GM23338 (cell line): ENCODE measurements around the gene PTPRZ1. TPM values are rescaled to one million over a fixed set of nuclear protein-coding genes. Genes with fewer than 3 reads are reported as not detected.

ENCODE experiments used
- ATAC-seq: fragments of 200-7000 bp; cut with Tn5 transposase; 3 replicates; pipeline ENCODE4 v1.9.1; 2020
- DNase-seq: peaks from one replicate; pipeline ENCODE4 v3.0.0-alpha.2; 2015; ENCODE audit warnings: low spot score
- H2AFZ ChIP-seq: fragments of 200-600 bp; sonication (generic); 2 replicates; pipeline ENCODE4 v1.8.0; 2016; ENCODE audit warnings: antibody characterized with exemption, mild to moderate bottlenecking, moderate library complexity
- H3F3A ChIP-seq: fragments of 200-600 bp; sonication (generic); replicated peaks from 2 replicates; pipeline ENCODE4 v1.8.0; 2017; ENCODE audit warnings: antibody characterized with exemption, mixed run types, low read depth
- H3K27ac ChIP-seq: fragments of 200-600 bp; sonication (generic); 2 replicates; pipeline ENCODE4 v1.6.1; 2016; ENCODE audit warnings: low read depth
- H3K27me3 ChIP-seq: fragments of 200-600 bp; sonication (generic); 2 replicates; pipeline ENCODE4 v1.8.0; 2016; ENCODE audit warnings: mild to moderate bottlenecking, mixed run types, moderate library complexity; ENCODE audit not compliant: insufficient read depth
- H3K36me3 ChIP-seq: fragments of 200-600 bp; sonication (generic); 2 replicates; pipeline ENCODE4 v1.8.0; 2016; ENCODE audit warnings: mild to moderate bottlenecking; ENCODE audit not compliant: insufficient read depth
- H3K4me1 ChIP-seq: fragments of 200-600 bp; sonication (generic); 2 replicates; pipeline ENCODE4 v1.8.0; 2016; ENCODE audit warnings: mild to moderate bottlenecking, moderate library complexity; ENCODE audit not compliant: insufficient read depth
- H3K4me2 ChIP-seq: fragments of 200-600 bp; sonication (generic); 2 replicates; pipeline ENCODE4 v1.7.1; 2017; ENCODE audit warnings: mixed run types
- H3K4me3 ChIP-seq: fragments of 200-600 bp; sonication (generic); 2 replicates; pipeline ENCODE4 v1.6.1; 2016; ENCODE audit warnings: mixed run types
- H3K79me2 ChIP-seq: fragments of 200-600 bp; sonication (generic); replicated peaks from 2 replicates; pipeline ENCODE4 v1.8.0; 2017; ENCODE audit warnings: mild to moderate bottlenecking; ENCODE audit not compliant: insufficient read depth
- H3K9me2 ChIP-seq: fragments of 200-600 bp; sonication (generic); 2 replicates; pipeline ENCODE4 v1.8.0; 2017; ENCODE audit not compliant: insufficient read depth
- H4K20me1 ChIP-seq: fragments of 200-600 bp; sonication (generic); replicated peaks from 2 replicates; pipeline ENCODE4 v1.8.0; 2017; ENCODE audit warnings: mild to moderate bottlenecking; ENCODE audit not compliant: insufficient read depth
- H3K27ac Mint-ChIP-seq: 2 replicates; pipeline ENCODE4 v1.8.0; 2020; ENCODE audit warnings: inconsistent platforms, mild to moderate bottlenecking, moderate library complexity, mixed read lengths
- H3K27me3 Mint-ChIP-seq: 3 replicates; pipeline ENCODE4 v1.8.0; 2022; ENCODE audit warnings: low read depth, mild to moderate bottlenecking, moderate library complexity, mixed read lengths, inconsistent platforms; ENCODE audit not compliant: insufficient read depth, poor library complexity
- H3K36me3 Mint-ChIP-seq: 3 replicates; pipeline ENCODE4 v1.8.0; 2021; ENCODE audit warnings: low read depth, mild to moderate bottlenecking, inconsistent platforms, moderate library complexity, mixed read lengths
- H3K4me1 Mint-ChIP-seq: 3 replicates; pipeline ENCODE4 v1.8.0; 2020; ENCODE audit warnings: mild to moderate bottlenecking, inconsistent platforms, mixed read lengths
- H3K4me3 Mint-ChIP-seq: 3 replicates; pipeline ENCODE4 v1.8.0; 2021; ENCODE audit warnings: moderate library complexity, mild to moderate bottlenecking, inconsistent platforms, mixed read lengths
- H3K9me3 Mint-ChIP-seq: 3 replicates; pipeline ENCODE4 v1.8.0; 2020; ENCODE audit warnings: moderate library complexity, mild to moderate bottlenecking, inconsistent platforms, mixed read lengths
- CREB1 ChIP-seq: fragments of 250-450 bp; sonication (Bioruptor Pico); IDR thresholded peaks from 2 replicates; pipeline ENCODE4 v1.5.0; 2020; ENCODE audit warnings: low read depth, mild to moderate bottlenecking, moderate library complexity
- EZH2 ChIP-seq: fragments of 200-600 bp; sonication (generic); IDR thresholded peaks from one replicate; pipeline ENCODE4 v1.8.0; 2017; ENCODE audit warnings: antibody characterized with exemption, mild to moderate bottlenecking, low read depth; ENCODE audit not compliant: unreplicated experiment
- EZH2phosphoT487 ChIP-seq: fragments of 200-600 bp; sonication (generic); IDR thresholded peaks from one replicate; pipeline ENCODE4 v1.8.1; 2018; ENCODE audit warnings: antibody characterized with exemption; ENCODE audit not compliant: unreplicated experiment
- JUNB ChIP-seq: IDR thresholded peaks from one replicate; pipeline ENCODE4 v1.6.1; 2016; ENCODE audit warnings: antibody characterized with exemption; ENCODE audit not compliant: unreplicated experiment
- NANOG ChIP-seq: IDR thresholded peaks from 2 replicates; pipeline ENCODE4 v1.6.1; 2016; ENCODE audit warnings: antibody characterized with exemption, borderline replicate concordance
- STAT1 ChIP-seq: IDR thresholded peaks from one replicate; pipeline ENCODE4 v1.6.1; 2016; ENCODE audit warnings: antibody characterized with exemption; ENCODE audit not compliant: unreplicated experiment
- ZNF114 ChIP-seq: fragments of 250-450 bp; sonication (Bioruptor Pico); IDR thresholded peaks from 2 replicates; pipeline ENCODE4 v1.5.0; 2020; ENCODE audit warnings: mild to moderate bottlenecking, moderate library complexity
- ZNF331 ChIP-seq: fragments of 250-450 bp; sonication (Bioruptor Pico); IDR thresholded peaks from 2 replicates; pipeline ENCODE4 v1.5.0; 2020; ENCODE audit warnings: low read depth, mild to moderate bottlenecking, moderate library complexity
- polyA plus RNA-seq: library from polyadenylated mRNA; unstranded; fragments of >200 nt; fragmentation: Nextera tagmentation; extraction: Ambion mirVana; gene quantifications from 2 replicates; pipeline ENCODE4 v1.2.1, GENCODE V29; 2016
- total RNA-seq: library from RNA; depleted of rRNA; stranded (reverse); fragments of >200 nt; shearing (Covaris generic); gene quantifications from 2 replicates; pipeline ENCODE4 v1.2.3, GENCODE V29; 2014
- TF ChIP-seq, protein P1 (sequence below), 2 experiments: fragments of 200-600 bp in 1 of 2; sonication (generic) in 1 of 2; conservative IDR thresholded peaks; 2 replicates each; pipeline versions ENCODE4 v1.5.1 to v1.6.1; 2016 to 2017; ENCODE audit warnings: antibody characterized with exemption in 2 of 2, low read depth in 2 of 2, mild to moderate bottlenecking in 2 of 2, moderate library complexity in 1 of 2
- TF ChIP-seq, protein P2 (sequence below): IDR thresholded peaks from 2 replicates; pipeline ENCODE4 v1.6.1; 2016; ENCODE audit warnings: antibody characterized with exemption
- TF ChIP-seq, protein P3 (sequence below): IDR thresholded peaks from one replicate; pipeline ENCODE4 v1.6.1; 2018; ENCODE audit warnings: antibody characterized with exemption; ENCODE audit not compliant: unreplicated experiment
- TF ChIP-seq, protein P4 (sequence below): fragments of 250-450 bp; sonication (Bioruptor Pico); IDR thresholded peaks from 2 replicates; pipeline ENCODE4 v1.5.0; 2020; ENCODE audit warnings: mild to moderate bottlenecking, moderate library complexity

PTPRZ1 gene
- total and polyA plus RNA-seq, 2 experiments from 2014 or later, result 160 to 230 TPM

DNA sequence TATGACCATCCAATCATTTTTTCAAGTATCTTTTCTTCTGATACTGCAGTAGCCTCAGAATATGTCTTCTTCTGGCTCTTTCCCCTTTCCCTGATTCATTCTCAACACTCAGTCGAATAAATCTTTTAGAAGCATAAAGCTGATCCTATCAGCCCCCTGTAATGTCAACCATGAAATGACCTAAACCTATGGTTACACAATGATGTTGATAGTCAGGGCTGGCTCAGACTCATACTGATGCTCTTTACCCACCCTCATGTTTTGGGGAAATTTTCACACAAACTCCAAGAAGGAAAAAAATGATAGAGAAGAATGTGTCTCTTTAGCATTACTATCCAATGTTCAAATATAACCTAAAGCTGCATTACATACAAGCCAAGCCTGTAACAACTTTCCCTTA lies 195.1 kb downstream of the PTPRZ1 start (continued):
- TF ChIP-seq ZNF114 (CRISPR knock-in tag), result no peak
- TF ChIP-seq EZH2, result no peak
- no peak for TF ChIP-seq JUNB
- TF ChIP-seq, protein P1, sequence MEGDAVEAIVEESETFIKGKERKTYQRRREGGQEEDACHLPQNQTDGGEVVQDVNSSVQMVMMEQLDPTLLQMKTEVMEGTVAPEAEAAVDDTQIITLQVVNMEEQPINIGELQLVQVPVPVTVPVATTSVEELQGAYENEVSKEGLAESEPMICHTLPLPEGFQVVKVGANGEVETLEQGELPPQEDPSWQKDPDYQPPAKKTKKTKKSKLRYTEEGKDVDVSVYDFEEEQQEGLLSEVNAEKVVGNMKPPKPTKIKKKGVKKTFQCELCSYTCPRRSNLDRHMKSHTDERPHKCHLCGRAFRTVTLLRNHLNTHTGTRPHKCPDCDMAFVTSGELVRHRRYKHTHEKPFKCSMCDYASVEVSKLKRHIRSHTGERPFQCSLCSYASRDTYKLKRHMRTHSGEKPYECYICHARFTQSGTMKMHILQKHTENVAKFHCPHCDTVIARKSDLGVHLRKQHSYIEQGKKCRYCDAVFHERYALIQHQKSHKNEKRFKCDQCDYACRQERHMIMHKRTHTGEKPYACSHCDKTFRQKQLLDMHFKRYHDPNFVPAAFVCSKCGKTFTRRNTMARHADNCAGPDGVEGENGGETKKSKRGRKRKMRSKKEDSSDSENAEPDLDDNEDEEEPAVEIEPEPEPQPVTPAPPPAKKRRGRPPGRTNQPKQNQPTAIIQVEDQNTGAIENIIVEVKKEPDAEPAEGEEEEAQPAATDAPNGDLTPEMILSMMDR (conservative IDR thresholded peaks at IDR 0.05; ENCODE audit: low read depth in 2 of 2), result no peak
- TF ChIP-seq NANOG, result no peak
- TF ChIP-seq ZNF331, result no peak
- TF ChIP-seq EZH2phosphoT487, result no peak
- no peak for TF ChIP-seq STAT1
- TF ChIP-seq, protein P2, sequence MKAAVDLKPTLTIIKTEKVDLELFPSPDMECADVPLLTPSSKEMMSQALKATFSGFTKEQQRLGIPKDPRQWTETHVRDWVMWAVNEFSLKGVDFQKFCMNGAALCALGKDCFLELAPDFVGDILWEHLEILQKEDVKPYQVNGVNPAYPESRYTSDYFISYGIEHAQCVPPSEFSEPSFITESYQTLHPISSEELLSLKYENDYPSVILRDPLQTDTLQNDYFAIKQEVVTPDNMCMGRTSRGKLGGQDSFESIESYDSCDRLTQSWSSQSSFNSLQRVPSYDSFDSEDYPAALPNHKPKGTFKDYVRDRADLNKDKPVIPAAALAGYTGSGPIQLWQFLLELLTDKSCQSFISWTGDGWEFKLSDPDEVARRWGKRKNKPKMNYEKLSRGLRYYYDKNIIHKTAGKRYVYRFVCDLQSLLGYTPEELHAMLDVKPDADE, result no peak
- TF ChIP-seq, protein P3, sequence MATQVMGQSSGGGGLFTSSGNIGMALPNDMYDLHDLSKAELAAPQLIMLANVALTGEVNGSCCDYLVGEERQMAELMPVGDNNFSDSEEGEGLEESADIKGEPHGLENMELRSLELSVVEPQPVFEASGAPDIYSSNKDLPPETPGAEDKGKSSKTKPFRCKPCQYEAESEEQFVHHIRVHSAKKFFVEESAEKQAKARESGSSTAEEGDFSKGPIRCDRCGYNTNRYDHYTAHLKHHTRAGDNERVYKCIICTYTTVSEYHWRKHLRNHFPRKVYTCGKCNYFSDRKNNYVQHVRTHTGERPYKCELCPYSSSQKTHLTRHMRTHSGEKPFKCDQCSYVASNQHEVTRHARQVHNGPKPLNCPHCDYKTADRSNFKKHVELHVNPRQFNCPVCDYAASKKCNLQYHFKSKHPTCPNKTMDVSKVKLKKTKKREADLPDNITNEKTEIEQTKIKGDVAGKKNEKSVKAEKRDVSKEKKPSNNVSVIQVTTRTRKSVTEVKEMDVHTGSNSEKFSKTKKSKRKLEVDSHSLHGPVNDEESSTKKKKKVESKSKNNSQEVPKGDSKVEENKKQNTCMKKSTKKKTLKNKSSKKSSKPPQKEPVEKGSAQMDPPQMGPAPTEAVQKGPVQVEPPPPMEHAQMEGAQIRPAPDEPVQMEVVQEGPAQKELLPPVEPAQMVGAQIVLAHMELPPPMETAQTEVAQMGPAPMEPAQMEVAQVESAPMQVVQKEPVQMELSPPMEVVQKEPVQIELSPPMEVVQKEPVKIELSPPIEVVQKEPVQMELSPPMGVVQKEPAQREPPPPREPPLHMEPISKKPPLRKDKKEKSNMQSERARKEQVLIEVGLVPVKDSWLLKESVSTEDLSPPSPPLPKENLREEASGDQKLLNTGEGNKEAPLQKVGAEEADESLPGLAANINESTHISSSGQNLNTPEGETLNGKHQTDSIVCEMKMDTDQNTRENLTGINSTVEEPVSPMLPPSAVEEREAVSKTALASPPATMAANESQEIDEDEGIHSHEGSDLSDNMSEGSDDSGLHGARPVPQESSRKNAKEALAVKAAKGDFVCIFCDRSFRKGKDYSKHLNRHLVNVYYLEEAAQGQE, result no peak
- no peak for TF ChIP-seq CREB1 (CRISPR knock-in tag)

DNA sequence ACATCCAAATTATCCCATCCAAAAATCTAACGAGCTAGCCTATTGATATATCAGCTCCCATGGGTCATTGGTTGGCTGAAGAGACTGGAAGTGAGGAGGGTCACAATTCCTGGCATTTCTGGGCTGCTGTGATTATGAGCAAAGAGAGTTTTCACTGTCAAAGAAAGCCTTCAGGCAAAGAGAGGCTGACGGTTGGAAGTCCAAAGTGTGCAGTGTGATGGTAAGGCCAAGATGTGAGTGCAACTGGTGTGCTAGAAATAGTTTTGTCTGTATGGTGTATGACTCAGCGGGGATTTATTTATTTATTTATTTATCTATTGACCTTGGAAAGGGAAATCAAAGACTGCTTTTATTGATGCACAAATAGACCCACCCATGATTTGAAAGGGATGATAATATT lies 196.0 kb downstream of the PTPRZ1 start:
- H3K27me3 ChIP-seq, result no peaks in the 10 kb centered on the region
- H4K20me1 ChIP-seq, result no peaks in the 10 kb centered on the region
- DNase-seq, result no peak
- Mint-ChIP-seq H3K4me1 (peaks cover 9% of the 10 kb centered on the region; the same call in 2 of the 3 replicates), H3K36me3 (peaks cover 6% of the 10 kb centered on the region; the same call in 1 of the 3 replicates), H3K4me3 (no peak overlapping the region), H3K27ac (no peak overlapping the region), H3K27me3 (peaks cover 12% of the 10 kb centered on the region), H3K9me3 (no peaks in the 10 kb centered on the region)
- H3K79me2 ChIP-seq, result no peaks in the 10 kb centered on the region
- no peaks in the 10 kb centered on the region for H3K9me2 ChIP-seq
- no peak overlapping the region for H3K27ac ChIP-seq
- H3K4me1 ChIP-seq, result no peaks in the 10 kb centered on the region
- H3F3A ChIP-seq, result no peaks in the 10 kb centered on the region; the same call in 1 of the 2 replicates
- no peak overlapping the region for H2AFZ ChIP-seq
- no peak overlapping the region for H3K4me3 ChIP-seq
- peaks cover under 1% of the 10 kb centered on the region; the same call in 1 of the 2 replicates for H3K36me3 ChIP-seq
- no peak for ATAC-seq
- no peak overlapping the region for H3K4me2 ChIP-seq
- TF ChIP-seq, protein P2, result no peak
- TF ChIP-seq, protein P4, sequence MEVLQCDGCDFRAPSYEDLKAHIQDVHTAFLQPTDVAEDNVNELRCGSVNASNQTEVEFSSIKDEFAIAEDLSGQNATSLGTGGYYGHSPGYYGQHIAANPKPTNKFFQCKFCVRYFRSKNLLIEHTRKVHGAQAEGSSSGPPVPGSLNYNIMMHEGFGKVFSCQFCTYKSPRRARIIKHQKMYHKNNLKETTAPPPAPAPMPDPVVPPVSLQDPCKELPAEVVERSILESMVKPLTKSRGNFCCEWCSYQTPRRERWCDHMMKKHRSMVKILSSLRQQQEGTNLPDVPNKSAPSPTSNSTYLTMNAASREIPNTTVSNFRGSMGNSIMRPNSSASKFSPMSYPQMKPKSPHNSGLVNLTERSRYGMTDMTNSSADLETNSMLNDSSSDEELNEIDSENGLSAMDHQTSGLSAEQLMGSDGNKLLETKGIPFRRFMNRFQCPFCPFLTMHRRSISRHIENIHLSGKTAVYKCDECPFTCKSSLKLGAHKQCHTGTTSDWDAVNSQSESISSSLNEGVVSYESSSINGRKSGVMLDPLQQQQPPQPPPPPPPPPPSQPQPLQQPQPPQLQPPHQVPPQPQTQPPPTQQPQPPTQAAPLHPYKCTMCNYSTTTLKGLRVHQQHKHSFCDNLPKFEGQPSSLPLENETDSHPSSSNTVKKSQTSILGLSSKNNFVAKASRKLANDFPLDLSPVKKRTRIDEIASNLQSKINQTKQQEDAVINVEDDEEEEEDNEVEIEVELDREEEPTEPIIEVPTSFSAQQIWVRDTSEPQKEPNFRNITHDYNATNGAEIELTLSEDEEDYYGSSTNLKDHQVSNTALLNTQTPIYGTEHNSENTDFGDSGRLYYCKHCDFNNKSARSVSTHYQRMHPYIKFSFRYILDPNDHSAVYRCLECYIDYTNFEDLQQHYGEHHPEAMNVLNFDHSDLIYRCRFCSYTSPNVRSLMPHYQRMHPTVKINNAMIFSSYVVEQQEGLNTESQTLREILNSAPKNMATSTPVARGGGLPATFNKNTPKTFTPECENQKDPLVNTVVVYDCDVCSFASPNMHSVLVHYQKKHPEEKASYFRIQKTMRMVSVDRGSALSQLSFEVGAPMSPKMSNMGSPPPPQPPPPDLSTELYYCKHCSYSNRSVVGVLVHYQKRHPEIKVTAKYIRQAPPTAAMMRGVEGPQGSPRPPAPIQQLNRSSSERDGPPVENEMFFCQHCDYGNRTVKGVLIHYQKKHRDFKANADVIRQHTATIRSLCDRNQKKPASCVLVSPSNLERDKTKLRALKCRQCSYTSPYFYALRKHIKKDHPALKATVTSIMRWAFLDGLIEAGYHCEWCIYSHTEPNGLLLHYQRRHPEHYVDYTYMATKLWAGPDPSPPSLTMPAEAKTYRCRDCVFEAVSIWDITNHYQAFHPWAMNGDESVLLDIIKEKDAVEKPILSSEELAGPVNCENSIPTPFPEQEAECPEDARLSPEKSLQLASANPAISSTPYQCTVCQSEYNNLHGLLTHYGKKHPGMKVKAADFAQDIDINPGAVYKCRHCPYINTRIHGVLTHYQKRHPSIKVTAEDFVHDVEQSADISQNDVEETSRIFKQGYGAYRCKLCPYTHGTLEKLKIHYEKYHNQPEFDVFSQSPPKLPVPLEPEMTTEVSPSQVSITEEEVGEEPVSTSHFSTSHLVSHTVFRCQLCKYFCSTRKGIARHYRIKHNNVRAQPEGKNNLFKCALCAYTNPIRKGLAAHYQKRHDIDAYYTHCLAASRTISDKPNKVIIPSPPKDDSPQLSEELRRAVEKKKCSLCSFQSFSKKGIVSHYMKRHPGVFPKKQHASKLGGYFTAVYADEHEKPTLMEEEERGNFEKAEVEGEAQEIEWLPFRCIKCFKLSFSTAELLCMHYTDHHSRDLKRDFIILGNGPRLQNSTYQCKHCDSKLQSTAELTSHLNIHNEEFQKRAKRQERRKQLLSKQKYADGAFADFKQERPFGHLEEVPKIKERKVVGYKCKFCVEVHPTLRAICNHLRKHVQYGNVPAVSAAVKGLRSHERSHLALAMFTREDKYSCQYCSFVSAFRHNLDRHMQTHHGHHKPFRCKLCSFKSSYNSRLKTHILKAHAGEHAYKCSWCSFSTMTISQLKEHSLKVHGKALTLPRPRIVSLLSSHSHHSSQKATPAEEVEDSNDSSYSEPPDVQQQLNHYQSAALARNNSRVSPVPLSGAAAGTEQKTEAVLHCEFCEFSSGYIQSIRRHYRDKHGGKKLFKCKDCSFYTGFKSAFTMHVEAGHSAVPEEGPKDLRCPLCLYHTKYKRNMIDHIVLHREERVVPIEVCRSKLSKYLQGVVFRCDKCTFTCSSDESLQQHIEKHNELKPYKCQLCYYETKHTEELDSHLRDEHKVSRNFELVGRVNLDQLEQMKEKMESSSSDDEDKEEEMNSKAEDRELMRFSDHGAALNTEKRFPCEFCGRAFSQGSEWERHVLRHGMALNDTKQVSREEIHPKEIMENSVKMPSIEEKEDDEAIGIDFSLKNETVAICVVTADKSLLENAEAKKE (CRISPR knock-in tag), result no peak
